Stimulated activated CD8-positive, alpha-beta memory T cell treated with anti-CD3 and anti-CD28 coated beads, Interleukin-12 subunit alpha, Interleukin-12 subunit beta, amount 100 ng/mL, for 4 hours (primary cell): Measurements from ENCODE around the gene GALNT18.

Experiments used
- DNase-seq: peaks from one replicate; pipeline ENCODE4 v3.0.0-alpha.2; 2020; ENCODE audit warnings: low read depth

Gene GALNT18

DNA sequence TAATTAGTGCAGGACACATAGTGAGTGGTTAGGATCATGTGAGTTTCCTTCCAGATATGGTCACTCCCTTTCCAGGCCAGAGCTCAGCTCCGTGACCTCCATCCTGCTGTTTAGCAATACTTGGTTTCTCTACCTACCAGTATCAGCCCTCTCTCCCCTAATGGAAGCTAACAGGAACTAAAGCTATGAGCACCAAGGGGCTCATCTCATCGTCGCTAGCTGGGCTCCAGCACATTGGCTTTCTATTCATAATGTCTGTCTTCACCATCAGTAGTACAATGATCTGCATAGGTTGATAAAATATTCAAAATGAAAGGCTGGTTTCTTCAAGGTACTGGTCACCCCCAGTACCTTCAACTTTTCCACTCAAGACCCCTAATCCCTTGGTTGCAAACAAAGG is 2.4 kb upstream of the GALNT18 start:
- DNase-seq: no peak

DNA sequence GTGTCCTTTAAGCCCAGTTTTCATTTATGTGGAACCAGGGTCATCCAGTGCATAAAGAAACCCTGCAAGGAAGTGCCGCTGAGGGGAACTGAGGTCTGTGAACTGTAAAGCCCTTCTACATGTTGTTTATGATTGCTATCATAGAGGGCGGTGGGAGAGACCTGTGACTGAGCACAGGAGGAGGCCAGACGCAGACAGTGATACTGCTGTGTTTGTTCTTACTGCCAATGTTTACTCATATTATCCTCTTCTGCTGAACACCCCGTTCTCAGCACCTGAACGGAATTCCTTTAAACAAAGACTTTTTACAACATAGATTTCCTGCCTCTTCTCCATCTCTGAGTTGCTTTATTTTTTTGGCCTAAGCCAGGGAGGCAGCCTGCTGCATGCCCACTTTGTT is 967 bp upstream of the GALNT18 start:
- DNase-seq: no peak

DNA sequence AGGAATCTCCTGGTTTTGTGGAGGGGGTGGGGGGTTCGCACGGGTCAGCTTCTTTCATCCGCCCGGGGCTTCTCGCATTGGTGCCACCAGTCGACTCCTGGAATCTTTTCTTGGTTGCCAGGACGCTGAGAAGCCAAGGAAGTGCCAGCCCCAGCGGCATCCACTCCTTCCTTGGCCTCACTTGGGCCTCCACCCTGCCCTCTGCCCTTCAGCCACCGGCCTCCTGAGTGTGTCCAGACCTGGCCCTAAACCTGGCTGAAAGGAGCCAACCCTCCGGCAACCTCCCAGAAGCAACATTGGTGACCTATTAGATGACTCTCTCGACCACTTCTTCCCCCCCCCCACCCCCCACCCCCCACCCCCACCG is 518 bp upstream of the GALNT18 start:
- DNase-seq: no peak

DNA sequence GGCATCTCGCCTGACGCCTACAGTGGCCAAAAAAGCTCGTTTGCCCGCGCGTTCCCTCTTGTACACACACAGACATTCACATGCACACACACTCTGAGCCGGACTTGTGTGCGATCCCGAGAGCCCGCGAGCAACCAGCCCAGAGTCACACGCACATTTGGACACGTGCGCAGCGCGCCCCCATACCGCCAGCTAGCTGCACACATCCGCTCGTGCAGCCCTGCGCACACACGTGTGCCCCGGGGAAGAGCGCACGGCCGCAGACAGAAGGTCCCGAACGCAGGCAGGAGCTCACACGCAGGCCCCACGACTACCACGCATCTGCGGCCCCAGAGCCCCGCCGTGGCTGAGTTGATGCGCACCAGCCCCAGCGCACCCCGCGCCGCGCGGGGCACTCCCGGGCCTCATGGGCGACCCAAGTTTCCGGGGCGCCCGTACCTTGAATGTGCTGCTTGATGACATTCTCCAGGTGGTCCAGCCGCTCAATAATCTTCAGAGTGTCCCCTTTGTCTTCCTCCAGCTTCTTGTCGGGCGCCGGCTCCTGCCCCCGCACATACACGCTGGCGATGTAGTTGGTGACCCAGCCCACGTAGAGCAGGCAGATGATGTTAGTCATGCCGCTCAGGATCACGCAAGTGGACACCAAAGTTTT is 758 bp downstream of the GALNT18 start:
- DNase-seq: no peak

DNA sequence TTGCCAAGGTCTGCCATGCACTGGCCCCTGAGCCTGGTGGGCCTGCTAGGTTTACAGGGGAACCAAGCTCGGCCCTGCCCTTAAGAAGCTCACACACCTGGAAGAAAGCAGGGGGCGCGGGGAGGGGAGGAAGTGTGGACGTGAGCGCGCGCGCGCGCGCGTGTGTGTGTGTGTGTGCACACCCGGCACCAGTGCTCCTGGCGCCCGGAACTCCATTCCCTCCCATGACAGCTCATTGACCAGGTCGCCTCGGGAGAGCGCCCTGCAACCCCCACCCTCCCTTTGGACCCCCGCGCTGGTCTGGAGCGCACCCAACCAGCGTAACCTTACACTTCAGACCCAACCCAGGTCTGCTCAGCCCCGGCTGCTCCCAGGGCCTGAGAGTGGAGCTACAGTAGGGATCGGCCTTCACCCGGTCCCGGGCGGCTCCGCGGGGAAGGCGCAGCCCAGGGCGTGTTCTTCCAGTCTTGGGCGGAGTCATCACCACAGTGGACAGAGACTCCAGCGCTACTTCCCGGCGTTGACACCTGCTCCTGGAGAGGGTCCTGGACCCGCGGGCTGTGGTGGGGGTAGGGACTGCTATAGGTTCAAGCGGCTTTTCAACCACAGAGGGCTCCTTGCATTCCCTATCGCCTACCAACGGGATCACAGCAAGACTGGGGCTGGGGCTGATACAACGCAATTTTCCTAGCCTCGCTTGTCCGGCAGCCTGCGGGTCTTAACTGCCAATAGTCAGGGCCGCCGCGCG is 1.5 kb downstream of the GALNT18 start:
- no peak for DNase-seq

DNA sequence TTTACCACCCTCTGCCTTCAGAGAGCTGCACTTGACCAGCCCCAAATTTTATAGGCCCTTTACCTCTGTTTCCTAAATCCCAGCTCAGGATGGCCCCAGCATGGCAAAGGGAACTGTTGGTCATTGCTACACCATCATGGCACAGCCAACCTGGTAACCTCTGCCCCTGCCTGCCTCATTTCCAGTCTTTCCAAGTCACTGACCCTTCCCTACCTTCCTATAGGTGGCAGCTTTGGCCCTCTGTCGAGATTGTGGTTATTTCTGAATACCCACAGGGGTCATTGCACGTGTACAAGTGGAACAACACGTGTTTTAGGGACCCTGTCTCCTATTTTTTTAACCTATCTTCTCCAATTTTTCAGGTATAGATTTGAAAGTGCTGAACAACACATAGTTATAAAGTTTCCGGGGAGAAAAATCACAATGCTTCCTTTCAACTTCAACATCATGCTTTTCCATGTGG is 2.8 kb downstream of the GALNT18 start:
- DNase-seq: no peak

DNA sequence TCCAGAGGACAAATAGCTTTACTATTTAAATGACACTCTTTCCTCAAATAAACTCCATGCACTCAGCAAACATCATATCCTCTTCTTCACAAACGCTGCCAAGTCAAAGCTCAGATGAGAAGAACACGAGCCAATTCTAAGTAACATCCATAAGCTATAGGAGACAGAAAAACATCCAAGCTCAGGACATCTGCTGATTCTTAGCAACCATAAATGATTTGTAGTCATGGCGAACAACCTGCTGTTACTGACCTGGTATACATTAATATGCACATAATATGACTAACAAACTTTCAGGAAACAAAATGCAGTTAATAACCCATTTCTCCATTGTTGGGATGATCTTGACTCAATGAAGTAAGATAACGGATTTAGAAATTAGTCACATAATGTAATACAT is 6.7 kb downstream of the GALNT18 start:
- DNase-seq: no peak

DNA sequence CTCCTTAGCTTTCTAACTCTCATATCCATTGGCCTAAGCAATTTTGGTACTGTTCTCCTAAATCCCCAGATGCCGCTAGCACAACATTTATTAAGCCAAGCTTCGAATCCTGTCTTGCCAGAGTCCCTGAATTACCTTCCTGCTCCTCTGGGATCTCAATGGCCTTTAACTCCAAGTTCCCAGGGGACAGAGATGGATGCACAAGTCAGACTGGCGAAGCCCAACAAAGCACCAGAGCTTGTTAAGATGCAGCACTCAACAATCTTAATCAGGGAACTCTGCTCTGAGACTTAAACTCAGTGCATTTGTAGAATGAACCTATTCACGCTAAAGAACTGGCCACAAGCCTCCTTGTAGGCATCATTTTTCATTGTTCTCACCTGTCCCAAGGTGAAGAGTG is 9.4 kb downstream of the GALNT18 start:
- no peak for DNase-seq

DNA sequence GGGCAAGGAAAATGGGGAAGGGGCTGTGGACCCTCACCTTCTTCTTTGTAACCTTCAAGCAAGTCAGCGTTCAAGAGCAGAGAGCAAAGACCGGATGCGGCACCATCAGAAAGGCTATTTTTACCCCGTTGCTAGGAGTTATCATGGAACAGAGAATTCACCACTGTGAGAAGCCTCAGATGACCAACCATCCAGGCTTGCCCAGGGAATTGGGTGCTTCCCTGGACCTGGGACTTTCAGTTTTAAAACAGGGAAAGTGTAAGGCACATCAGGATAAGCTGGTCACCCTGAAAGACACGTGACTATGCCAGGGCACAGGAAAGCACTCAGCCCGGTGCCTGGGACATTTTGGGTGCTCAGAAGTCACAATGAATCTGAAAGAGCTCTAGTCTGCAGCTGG is 10.4 kb downstream of the GALNT18 start:
- DNase-seq: no peak

DNA sequence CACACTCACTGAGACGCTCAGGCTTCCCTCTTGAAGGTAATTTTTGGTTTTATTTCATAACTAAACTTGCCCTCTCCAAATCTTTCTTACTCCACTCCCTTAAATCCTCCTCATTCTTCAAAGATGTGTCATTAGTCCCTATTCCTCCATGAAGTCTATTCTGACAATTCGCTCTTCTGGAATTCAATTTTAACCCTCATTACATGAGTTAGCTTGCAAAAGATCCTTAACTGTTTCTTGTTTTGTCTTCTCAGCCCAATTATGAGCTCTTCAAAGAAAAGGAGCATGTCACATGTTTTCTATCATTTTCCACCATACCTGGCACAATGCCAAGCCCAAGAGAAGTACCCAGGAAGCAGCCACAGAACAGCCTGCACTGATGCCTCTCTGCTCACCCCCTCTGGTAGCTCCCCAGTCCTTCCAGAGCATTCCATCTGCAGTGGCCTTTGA is 13.0 kb downstream of the GALNT18 start:
- DNase-seq: no peak

DNA sequence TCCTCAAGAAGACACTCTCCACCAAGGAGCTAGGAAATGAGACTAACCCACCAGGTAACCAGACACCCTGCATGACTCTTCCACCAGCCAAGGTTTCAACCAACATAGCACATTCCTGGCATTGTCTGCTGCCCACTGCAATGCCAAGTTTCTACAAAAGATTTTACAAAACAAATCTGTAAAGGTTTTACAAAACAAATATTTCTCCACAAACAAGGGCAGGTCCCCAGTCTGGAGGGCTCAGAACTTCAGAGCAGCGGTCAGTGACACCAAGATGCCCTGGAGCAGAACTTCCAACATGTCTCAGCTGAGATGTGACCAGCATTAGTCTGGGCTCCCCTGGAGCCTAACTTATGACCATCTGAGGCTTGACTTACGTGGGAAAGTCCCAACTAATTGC is 14.0 kb downstream of the GALNT18 start:
- no peak for DNase-seq

DNA sequence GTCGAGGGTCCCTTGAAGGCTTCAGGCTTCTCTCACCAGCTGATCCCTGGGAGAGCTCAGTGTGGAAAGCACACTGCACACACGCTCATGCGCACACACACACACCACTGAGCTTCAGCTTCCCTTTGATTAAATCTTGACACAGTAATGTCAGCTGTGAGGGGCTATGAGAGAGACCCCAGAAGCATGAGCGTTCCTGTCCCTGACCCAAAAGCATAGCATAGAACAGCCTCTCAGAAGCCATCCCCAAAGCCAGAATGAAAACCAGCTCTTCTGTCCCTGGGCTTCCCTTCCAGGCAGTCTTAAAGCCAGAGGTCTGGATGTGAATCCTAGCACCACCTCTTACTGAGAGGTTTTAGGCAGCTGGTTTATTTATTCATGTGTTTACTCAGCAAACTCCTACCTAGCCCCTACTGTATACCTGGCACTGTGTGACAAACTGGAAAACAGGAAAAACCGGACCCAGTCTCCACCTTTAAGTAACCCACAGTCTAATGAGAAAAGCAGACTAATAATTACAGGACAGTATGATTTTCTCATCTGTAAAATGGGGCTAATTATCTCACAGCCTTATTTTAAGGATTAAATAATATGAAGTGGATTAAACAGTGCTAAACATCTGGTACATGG is 15.9 kb downstream of the GALNT18 start:
- DNase-seq: no peak

DNA sequence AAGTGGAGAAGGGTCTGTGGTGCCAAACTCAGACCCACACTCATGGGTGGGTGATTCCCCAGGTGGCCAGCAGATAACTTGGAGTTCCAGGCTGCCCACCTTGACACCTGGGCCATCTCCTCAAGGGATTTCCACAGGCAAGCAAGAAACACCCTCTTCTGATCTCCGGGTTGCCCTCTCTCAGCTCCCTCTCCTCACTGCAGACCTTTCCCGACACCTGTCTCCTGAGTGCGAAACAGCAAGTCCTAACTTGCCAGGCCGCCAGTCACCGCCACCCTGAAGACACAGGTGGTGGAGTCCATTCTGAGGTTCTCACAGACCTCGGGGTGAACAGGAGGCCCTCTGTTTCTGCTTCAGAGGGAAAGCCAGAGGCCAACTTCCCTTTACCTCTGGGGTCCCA is 16.6 kb downstream of the GALNT18 start:
- no peak for DNase-seq

DNA sequence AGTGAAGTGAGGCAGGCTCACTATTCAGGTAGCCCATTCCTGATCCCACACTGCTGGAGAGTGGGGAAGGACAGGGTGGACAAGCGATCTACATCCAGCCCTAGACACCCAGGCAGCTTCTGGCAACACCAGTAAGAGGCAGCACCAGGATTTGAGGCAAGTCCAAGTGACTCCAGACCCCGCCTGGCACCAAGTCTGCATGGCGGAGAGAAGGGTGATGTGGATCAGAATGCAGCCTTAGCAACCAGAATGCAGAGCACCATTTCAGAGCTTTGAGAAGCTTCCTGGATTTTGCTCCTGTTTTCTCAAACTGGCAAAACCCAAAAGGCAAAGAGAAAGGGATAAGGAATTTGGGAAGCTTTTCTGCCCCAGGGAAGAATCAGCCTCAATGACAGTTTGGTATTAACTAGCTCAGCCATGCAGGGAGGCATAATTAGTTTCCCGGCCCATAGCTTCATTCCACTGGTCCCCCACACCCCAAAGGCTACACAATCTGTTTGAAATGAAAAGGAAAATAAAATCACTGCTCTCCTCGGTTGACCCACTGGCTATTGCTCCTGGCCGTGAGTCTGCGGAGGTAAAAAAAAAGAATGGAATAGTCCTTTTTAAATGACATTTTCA is 17.3 kb downstream of the GALNT18 start:
- DNase-seq: no peak

DNA sequence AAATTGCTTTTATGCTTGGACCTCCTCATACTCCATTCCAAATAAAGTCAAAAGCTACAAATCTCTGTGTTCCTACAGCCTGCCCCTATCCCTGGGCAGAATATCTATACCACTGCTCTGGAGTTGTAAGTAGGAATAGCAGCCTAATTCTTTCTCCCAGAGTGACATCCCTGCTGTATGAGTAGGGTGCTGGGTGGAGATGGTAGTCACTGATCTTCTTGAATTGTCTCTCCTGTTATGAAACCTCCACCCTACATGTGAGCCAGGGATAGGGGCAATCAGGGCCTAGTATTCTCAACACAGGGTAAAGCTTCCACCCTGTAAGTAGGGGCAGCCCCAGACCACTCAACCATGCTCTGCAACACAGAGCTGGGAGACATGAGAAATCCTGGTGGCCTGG is 19.8 kb downstream of the GALNT18 start:
- DNase-seq: no peak

DNA sequence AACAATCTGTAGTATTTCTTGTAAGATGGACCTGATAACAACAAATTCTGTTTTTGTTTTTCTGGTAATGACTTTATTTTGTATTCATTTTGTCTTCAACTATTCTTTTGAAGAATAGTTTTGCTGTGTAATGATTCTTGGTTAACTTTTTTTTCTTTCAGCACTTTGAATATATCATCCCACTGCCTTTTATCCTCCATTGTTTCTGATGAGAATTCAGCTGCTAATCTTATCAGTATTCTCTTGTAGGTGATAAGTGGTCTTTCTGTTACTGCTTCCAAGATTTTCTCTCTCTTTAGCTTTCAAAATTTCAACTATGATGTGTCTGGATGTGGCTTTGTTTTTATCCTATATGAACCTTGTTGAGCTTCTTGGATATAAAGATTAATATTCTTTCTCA is 21.5 kb downstream of the GALNT18 start:
- DNase-seq: no peak

DNA sequence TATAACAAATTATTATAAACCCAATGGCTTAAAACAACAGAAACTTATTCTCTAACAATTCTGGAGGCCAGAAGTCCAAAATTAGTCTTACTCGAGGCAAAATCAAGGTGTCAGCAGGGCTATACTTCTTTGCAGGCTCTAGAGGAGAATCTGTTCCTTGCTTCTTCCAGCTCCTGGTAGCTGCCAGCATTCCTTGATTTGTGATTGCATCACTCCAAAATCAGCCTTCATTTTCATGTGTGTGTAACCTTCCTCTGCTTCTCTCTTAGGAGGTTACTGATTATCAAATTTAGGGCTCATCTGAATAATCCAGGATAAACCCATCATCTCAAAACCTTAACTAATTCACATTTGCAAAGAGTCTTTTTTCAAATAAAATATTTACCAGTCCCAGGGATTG is 23.6 kb downstream of the GALNT18 start:
- DNase-seq: no peak

DNA sequence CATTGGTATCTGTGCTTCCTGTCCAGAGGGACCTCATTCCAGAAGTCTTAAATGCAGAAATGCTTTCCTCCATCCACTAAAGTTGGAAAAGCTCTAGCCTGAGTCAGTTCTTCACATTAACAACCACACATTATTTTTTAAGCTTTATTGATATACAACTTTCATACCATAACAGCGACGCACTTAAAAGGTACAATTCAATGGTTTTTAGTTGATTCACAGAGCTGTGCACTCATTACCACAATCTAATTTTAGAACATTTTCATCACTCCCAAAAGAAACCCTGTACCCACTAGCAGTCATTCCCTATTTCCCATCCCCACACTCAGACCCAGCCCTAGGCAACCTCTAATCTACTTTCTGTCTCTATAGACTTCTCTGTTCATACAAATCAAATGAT is 27.6 kb downstream of the GALNT18 start:
- DNase-seq: no peak

DNA sequence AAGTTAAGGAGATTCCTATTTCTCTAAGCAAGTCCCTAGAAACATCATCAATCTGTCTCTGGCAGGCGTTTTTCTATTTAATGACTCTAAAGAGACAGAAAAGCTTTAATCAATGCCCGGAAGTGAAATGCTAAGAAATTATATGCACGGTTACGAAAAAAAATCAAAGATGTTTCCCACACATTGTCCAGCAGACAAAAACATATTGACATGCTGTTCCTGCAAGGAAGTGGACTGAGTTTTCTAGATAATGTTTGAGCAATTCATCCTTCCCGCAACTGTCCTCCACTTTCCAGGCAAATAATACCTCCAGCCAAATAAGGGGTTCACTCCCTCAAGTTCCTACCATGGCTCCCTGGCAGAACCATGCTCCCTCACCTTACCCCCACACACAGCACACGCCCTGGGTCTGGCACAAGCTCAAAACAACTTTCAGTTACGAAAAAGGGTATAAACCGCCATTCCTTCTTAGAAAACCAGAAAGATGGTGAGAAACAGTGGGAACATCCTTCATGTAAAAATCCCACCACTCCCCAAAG is 29.6 kb downstream of the GALNT18 start:
- DNase-seq: no peak

DNA sequence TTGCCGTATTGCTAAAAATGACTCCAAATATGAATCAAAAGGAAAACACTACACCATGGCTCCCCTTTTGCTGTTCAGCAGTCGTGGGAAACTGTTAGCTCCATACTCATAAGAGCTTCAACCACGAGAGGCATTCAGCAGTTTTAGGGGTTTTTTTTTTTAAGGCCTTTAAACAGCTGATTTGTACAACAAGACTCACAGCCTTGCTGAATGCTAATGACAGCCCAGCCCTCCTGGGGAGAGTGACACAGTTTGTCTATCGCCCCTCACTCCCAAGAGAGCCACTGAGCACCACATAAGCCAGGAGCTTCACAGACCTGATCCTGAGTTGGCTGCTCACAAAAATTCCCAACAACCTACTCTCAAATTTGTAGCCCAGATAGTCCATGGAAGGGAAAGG is 32.4 kb downstream of the GALNT18 start:
- no peak for DNase-seq

DNA sequence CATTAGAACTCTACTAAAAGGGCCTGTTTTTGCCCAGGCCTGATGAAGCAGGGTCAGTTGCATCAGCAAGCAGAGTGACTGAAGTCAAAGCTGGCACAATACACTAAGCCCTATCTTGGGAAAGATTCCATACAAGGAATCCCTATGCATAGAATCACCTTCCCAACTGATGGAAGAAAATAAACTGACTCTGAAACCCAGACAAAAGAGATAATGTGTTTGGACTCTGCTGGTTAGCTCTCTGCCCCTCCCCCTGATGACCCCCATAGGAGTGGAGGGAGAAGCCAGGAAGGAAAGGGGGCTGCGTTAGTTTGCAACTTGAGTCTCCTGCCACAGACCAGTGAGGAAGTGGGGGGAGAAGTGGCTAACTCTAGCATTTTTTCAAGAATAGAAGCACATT is 32.9 kb downstream of the GALNT18 start:
- DNase-seq: no peak

DNA sequence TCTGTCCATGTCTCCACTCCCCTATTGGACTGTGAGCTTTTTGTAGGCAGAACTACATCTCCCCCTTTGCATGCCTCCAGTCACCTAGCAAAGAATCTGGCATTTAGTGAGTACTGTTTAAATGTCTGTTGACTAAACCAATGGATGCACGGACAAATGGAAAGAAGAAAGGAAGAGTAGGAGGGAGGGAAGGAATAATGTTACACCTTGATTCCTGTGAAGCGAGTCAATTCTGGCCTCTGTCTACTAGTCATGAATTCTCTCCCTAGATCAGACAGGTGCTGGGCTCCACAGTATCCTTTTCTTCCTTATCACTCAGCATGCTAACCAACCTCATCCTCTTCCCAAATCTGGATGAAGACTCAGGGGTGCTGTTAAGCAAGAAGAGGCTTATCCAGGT is 33.6 kb downstream of the GALNT18 start:
- DNase-seq: no peak

DNA sequence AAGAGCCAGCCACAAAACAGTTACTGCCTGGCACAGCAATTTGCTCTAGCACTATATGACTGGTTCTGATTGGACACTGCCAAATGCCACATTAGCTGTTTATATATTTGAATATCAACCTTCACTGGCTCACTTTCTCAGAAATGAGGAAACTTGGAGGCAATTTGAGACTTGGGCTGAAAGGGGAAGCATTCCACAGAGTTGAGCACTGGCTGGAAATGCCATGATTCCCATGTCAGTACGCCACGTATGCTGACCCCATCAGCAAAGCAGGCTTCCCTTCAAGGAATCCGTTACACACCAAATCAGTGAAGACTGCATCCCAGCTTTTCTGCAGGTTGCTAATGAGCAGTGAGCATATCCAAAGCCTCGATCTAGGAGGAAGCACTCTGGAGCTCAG is 34.7 kb downstream of the GALNT18 start:
- no peak for DNase-seq
